Cardiac fibroblast (primary cell): ENCODE results near the gene AP3B1.

Experiments
- DNase-seq, 2 donors: peaks; one replicate each; pipeline versions ENCODE4 v3.0.0 to v3.0.0-alpha.2; 2010; ENCODE audit warnings: low read depth in 2 of 2
- H3K4me3 ChIP-seq, 2 donors: replicated peaks in 1 of 2; 1 replicate in 1 of 2; 2 replicates in 1 of 2; pipeline ENCODE4 v1.5.1; 2011; ENCODE audit warnings: low read depth in 2 of 2, low read length in 2 of 2, mild to moderate bottlenecking in 2 of 2, moderate library complexity in 1 of 2
- CTCF ChIP-seq: IDR thresholded peaks from one replicate; pipeline ENCODE4 v1.5.1; 2011; ENCODE audit warnings: low read depth, mild to moderate bottlenecking, low read length, inconsistent platforms

The AP3B1 gene

DNA sequence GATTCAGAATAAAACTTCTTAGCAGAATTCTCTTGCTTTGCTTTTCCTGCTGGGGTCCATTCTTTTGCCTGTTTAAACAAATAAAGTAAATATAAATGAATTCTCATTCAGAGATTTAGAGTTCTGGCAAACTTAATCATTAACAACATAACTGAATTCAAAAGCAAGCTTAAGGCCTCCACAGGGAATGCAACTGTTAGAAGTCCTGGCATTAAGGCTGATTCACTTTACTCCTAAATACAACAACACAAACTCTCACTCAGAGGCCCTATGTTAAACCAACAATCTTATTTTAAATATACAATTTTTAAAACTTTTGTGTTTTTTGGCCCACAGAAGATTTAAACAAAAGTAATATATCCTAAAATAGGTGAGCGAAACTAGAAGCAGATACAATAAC is 178.3 kb downstream of the AP3B1 start:
- no peak for DNase-seq
- no peak for TF ChIP-seq CTCF
- no peak overlapping the region for H3K4me3 ChIP-seq

DNA sequence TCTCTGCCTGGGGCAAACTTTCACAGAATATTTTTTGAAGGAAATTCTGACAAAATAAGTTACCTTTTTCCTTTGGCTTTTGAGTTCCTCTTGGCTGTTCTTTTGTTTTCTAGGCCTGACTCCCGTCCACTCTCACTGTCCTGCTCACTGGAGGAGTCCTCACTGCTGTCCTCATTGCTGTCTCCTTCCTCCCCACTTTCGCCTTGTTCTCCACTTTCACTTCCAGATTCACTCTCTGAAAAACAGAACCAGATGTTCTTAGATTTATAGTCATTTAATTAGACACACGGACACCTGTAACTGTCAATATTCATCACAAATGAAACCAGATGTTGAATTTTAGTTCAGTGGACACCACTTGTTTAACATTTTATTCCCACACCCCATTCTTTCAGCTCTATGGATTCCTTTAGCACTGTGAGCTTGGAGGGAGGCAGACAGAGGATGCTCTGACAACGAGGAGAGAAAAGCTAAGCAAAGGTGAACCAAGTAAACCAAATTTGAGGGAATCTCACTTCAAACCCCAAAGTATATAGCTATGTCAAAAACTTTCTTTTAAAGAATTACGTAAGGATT is 180.7 kb downstream of the AP3B1 start:
- TF ChIP-seq CTCF = no peak
- DNase-seq = no peak
- H3K4me3 ChIP-seq = no peak overlapping the region

DNA sequence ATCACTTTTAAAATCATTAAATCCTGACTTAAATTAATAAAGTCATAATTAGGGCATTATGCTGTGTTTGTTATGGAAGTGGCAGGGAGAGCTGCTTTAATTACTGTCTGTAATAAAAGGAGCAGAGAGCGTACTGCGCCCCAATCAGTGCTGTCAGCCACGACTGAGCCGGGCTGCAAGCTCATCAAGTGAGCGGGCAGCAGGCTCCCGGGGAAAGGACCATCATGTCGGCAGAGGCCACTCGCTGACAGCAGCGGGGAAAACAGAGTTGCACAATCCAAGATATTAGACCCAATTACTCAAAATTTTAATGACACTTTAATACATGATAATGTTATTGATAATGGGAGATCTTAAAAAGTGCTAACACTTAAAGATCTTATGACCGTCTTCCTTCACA is 181.6 kb downstream of the AP3B1 start:
- DNase-seq = no peak
- H3K4me3 ChIP-seq = no peak overlapping the region
- no peak for TF ChIP-seq CTCF

DNA sequence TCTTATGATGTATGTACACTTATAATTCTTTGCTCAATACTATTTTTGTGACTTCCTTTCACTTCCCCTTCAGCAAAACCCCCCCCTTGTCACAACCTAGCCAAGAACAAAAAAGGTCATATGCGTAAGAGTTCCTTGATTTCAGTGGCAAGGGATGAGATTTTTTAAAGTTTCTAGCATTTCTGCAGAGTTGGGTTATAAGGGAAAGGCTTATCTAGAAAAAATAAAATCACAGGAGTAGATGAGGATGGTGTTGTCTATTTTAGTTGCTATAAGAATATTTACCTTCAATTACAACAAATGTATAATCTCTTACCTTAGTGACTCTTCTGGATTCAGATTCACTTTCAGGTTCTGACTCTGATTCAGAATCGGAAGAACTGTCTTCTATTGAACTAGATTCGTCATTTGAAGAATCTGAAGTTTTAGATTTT is 184.6 kb downstream of the AP3B1 start:
- no peak overlapping the region for H3K4me3 ChIP-seq
- TF ChIP-seq CTCF = no peak
- no peak for DNase-seq

DNA sequence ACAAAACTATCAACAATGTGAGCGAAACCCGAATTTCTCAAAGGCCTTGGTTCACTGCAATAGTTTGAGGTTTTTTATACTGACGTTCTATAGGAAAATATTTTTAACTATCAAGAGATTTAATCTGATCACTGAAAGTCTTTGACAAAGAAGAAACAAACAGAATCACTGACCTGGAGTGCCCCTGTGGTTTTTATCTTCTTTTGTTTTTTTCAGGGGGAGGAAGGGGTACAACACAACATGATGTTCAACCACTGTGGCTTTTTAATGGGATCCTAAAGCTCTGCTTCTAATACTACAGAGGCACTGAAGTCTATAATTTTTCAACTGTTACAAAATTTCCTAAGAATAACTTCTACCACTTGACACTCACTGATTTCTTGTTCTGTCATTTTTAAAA is 185.9 kb downstream of the AP3B1 start:
- no peak overlapping the region for H3K4me3 ChIP-seq
- DNase-seq = no peak

GRCh38 chr5:78103232-78103918 is 191.1 kb downstream of the AP3B1 start:
- no peak for DNase-seq
- H3K4me3 ChIP-seq = no peak overlapping the region
- no peak for TF ChIP-seq CTCF

More for the DNA sequence above, 185.9 kb downstream of the AP3B1 start:
- no peak for TF ChIP-seq CTCF
